DND-41 (cell line): ENCODE results near the gene ART4.

Source experiments
- ATAC-seq: fragments of 200-7000 bp; cut with Tn5 transposase; 3 replicates; pipeline ENCODE4 v1.9.1; 2021; ENCODE audit warnings: low read depth; ENCODE audit not compliant: insufficient read depth
- DNase-seq: peaks from one replicate; pipeline ENCODE4 v3.0.0-alpha.2; 2020
- H2AFZ ChIP-seq: 2 replicates; pipeline ENCODE4 v1.6.0; 2012; ENCODE audit warnings: low read depth, low read length
- H3K27ac ChIP-seq: 2 replicates; pipeline ENCODE4 v1.5.1; 2012; ENCODE audit warnings: low read length, inconsistent platforms
- H3K27me3 ChIP-seq: fragments of 200-600 bp; sonication (generic); 2 replicates; pipeline ENCODE4 v1.6.0; 2012; ENCODE audit warnings: low read length, mild to moderate bottlenecking, inconsistent platforms; ENCODE audit not compliant: insufficient read depth, poor library complexity
- H3K36me3 ChIP-seq: 2 replicates; pipeline ENCODE4 v1.5.1; 2012; ENCODE audit warnings: low read length, inconsistent platforms; ENCODE audit not compliant: insufficient read depth
- H3K4me1 ChIP-seq: 2 replicates; pipeline ENCODE4 v1.5.1; 2012; ENCODE audit warnings: mild to moderate bottlenecking, low read length; ENCODE audit not compliant: insufficient read depth
- H3K4me2 ChIP-seq: 2 replicates; pipeline ENCODE4 v1.6.0; 2012; ENCODE audit warnings: mild to moderate bottlenecking, moderate library complexity, low read length, inconsistent platforms; ENCODE audit not compliant: insufficient read depth
- H3K4me3 ChIP-seq, 2 experiments: fragments of 200-600 bp in 1 of 2; shearing (Covaris generic) in 1 of 2; 2 replicates each; pipeline ENCODE4 v1.5.1; 2012 to 2016; ENCODE audit warnings: inconsistent platforms in 2 of 2, low read length in 2 of 2, mild to moderate bottlenecking in 2 of 2, low read depth in 1 of 2, moderate library complexity in 1 of 2
- H3K79me2 ChIP-seq: 2 replicates; pipeline ENCODE4 v1.6.0; 2012; ENCODE audit warnings: low read length, inconsistent platforms; ENCODE audit not compliant: insufficient read depth
- H3K9ac ChIP-seq: 2 replicates; pipeline ENCODE4 v1.6.0; 2012; ENCODE audit warnings: low read depth, mild to moderate bottlenecking, inconsistent platforms, low read length, moderate library complexity
- H3K9me3 ChIP-seq: 2 replicates; pipeline ENCODE4 v1.5.1; 2012; ENCODE audit warnings: low read length, moderate library complexity, mild to moderate bottlenecking, inconsistent platforms; ENCODE audit not compliant: insufficient read depth, severe bottlenecking
- H4K20me1 ChIP-seq: 2 replicates; pipeline ENCODE4 v1.6.0; 2012; ENCODE audit warnings: low read length; ENCODE audit not compliant: insufficient read depth
- EZH2 ChIP-seq: IDR thresholded peaks from 3 replicates; pipeline ENCODE4 v1.6.1; 2012; ENCODE audit warnings: borderline replicate concordance, low read depth, mild to moderate bottlenecking, moderate library complexity, low read length, inconsistent platforms; ENCODE audit not compliant: severe bottlenecking
- TF ChIP-seq, protein P1 (sequence below): IDR thresholded peaks from 2 replicates; pipeline ENCODE4 v1.5.1; 2012; ENCODE audit warnings: borderline replicate concordance, low read length, moderate library complexity, mild to moderate bottlenecking; ENCODE audit not compliant: poor library complexity, severe bottlenecking; ENCODE audit errors: extremely low read depth

Gene ART4

DNA sequence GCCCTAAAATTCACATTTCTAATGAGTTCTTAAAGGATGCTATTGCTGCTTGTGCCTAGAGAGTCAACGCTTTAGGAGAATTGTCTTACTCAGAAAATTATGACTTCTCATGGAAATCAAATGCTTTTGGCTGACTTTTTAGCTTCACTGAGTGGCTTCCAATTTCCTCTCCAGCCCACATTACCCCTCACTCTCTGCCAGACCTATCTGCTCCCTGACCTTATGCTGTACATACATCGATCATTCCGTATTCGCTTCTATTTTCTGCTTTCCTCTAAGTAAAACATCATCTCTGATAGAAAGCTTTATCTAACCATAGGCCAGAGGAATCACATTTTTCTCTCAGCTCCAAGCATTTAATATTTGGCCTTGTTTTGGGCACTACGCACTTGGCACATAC, 16.8 kb downstream of the ART4 start:
- ATAC-seq (no peak), DNase-seq (no peak)
- H3K36me3 ChIP-seq: no peaks in the 10 kb centered on the region
- H3K4me2 ChIP-seq: no peak overlapping the region
- H3K27me3 ChIP-seq: no peaks in the 10 kb centered on the region
- H3K4me3 ChIP-seq: no peak overlapping the region
- no peak overlapping the region for H3K27ac ChIP-seq
- no peaks in the 10 kb centered on the region for H3K79me2 ChIP-seq
- no peaks in the 10 kb centered on the region for H3K4me1 ChIP-seq
- H3K9ac ChIP-seq: no peak overlapping the region
- no peaks in the 10 kb centered on the region for H4K20me1 ChIP-seq
- H3K9me3 ChIP-seq: no peaks in the 10 kb centered on the region
- TF ChIP-seq, protein P1, sequence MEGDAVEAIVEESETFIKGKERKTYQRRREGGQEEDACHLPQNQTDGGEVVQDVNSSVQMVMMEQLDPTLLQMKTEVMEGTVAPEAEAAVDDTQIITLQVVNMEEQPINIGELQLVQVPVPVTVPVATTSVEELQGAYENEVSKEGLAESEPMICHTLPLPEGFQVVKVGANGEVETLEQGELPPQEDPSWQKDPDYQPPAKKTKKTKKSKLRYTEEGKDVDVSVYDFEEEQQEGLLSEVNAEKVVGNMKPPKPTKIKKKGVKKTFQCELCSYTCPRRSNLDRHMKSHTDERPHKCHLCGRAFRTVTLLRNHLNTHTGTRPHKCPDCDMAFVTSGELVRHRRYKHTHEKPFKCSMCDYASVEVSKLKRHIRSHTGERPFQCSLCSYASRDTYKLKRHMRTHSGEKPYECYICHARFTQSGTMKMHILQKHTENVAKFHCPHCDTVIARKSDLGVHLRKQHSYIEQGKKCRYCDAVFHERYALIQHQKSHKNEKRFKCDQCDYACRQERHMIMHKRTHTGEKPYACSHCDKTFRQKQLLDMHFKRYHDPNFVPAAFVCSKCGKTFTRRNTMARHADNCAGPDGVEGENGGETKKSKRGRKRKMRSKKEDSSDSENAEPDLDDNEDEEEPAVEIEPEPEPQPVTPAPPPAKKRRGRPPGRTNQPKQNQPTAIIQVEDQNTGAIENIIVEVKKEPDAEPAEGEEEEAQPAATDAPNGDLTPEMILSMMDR: no peak
- TF ChIP-seq EZH2: no peak
- no peak overlapping the region for H2AFZ ChIP-seq

GRCh38 chr12:14825256-14825655, 18.1 kb downstream of the ART4 start:
- no peak for ATAC-seq
- Histone ChIP-seq H4K20me1 (no peaks in the 10 kb centered on the region), H3K27me3 (no peaks in the 10 kb centered on the region), H2AFZ (no peak overlapping the region), H3K4me3 (no peak overlapping the region), H3K4me1 (no peaks in the 10 kb centered on the region), H3K9me3 (no peaks in the 10 kb centered on the region), H3K9ac (no peak overlapping the region), H3K4me2 (no peak overlapping the region), H3K36me3 (no peaks in the 10 kb centered on the region), H3K79me2 (no peaks in the 10 kb centered on the region), H3K27ac (no peak overlapping the region)
- DNase-seq: no peak
- TF ChIP-seq EZH2: no peak
- TF ChIP-seq, protein P1: no peak

DNA sequence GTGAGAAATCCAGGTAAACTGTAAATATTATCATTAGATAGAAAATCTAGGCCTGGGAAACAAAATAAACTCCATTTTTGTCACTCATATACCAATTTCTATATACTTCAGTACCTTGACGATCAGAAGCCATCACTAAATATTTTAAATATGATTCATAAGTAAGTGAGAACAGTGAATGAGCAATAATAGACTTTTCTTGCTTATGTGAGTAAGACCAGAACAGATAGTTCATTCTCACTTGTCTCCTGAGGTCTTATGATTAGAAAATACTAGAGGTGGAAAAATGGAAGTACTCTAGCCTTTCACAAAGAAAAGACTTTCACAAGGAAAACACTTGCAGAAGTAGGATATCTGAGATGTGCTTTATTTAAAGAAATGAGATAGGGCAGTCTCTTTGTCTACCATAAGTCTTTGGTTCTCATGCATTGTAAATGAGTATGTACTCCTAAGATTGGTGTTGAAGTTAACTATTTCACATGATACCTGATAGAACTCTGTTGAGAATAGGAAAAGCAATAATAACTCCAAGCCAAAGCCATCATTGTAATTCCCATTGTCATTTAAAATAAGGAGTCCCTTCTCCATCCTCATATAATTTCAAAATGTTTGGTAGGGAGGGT, 19.2 kb downstream of the ART4 start:
- H3K4me3 ChIP-seq: no peak overlapping the region
- no peaks in the 10 kb centered on the region for H3K79me2 ChIP-seq
- no peaks in the 10 kb centered on the region for H3K36me3 ChIP-seq
- H3K9ac ChIP-seq: no peak overlapping the region
- DNase-seq (no peak), ATAC-seq (no peak)
- no peak overlapping the region for H3K27ac ChIP-seq
- no peaks in the 10 kb centered on the region for H3K4me1 ChIP-seq
- TF ChIP-seq EZH2: no peak
- TF ChIP-seq, protein P1: no peak
- no peak overlapping the region for H3K4me2 ChIP-seq
- no peaks in the 10 kb centered on the region for H3K9me3 ChIP-seq
- no peak overlapping the region for H2AFZ ChIP-seq
- no peaks in the 10 kb centered on the region for H3K27me3 ChIP-seq
- H4K20me1 ChIP-seq: no peaks in the 10 kb centered on the region

DNA sequence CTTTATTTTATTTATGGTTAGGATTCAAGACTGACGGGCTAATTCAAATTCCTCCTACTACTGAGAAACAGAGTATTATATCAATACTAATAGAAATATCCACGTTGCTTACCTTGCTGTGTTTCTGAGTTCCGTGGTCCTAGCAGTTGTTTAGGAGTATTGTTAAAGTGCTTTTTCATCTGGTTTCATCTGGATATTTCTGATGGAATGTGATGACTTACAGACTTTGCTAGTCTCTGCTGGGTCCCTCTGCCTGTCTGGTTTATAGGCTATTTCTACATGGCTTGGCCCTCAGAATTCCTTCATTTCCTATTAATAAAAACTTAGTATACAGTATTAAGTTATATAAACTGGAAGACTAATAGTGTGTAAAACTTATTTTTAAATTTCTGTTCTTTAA, 29.3 kb downstream of the ART4 start, which contains the start of gene SMCO3:
SMCO3 (minus strand) TSS at position 169 of the 400 bp plus-strand sequence. CDS start 7,502 bp downstream, outside the sequence.
- Histone ChIP-seq H3K9me3 (no peaks in the 10 kb centered on the region), H3K27me3 (no peaks in the 10 kb centered on the region), H3K27ac (no peak within 1 kb of the TSS), H4K20me1 (no peaks in the 10 kb centered on the region), H3K4me2 (no peak within 1 kb of the TSS), H3K36me3 (no peaks in the 10 kb centered on the region), H3K4me3 (no peak within 1 kb of the TSS), H3K79me2 (no peaks in the 10 kb centered on the region), H2AFZ (no peak within 1 kb of the TSS), H3K4me1 (no peaks in the 10 kb centered on the region), H3K9ac (no peak within 1 kb of the TSS)
- DNase-seq (no peak), ATAC-seq (no peak)
- no peak for TF ChIP-seq EZH2
- TF ChIP-seq, protein P1: no peak
